ENCODE data around the gene CCDC7.

The CCDC7 gene

GRCh38 chr10:32922170-32922569 lies 476.2 kb downstream of the CCDC7 start:
- TF ChIP-seq GATA3 (IDR thresholded peaks at IDR 0.05; ENCODE audit: low read depth, low read length) = no peak
- no peak for TF ChIP-seq GATA2 (IDR thresholded peaks at IDR 0.05; ENCODE audit: low read depth, low read length)

- TF ChIP-seq GATA2 (IDR thresholded peaks at IDR 0.05; ENCODE audit: low read depth, low read length) = no peak
- no peak for TF ChIP-seq GATA3 (IDR thresholded peaks at IDR 0.05; ENCODE audit: low read depth, low read length)
Observed at GRCh38 chr10:32923134-32923533, 477.2 kb downstream of the CCDC7 start.

GRCh38 chr10:32923849-32924248 lies 477.9 kb downstream of the CCDC7 start:
- peak; percentile 93 for TF ChIP-seq GATA2 (IDR thresholded peaks at IDR 0.05; ENCODE audit: low read depth, low read length)
- peak; percentile 88 for TF ChIP-seq GATA3 (IDR thresholded peaks at IDR 0.05; ENCODE audit: low read depth, low read length)

Data from SH-SY5Y (cell line).